ENCODE results near the gene AJAP1. TPM values are rescaled to one million over a fixed set of nuclear protein-coding genes. Genes with fewer than 3 reads are reported as not detected.

The AJAP1 gene
- total and polyA plus RNA-seq, 2 experiments from 2014 or later: not detected

DNA sequence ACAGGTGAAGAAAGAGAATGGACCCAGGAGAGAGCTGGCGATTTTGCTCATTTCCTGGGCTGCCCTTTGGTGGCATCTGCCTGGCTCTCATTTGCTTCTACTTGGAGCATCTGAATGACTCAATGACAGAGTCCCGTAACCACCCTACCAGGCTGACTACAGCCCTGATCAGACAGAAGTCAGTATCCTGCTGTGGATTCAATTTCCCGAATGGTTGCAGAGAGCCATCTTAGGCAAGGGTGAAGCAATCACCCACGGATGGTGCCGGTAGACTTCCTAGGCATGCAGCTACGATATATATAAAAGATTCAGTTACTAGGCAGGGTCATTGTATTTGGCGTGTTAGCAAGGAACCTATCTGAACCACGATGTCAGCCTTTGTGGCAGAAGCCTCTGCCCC is 10.2 kb downstream of the AJAP1 start:
- Histone ChIP-seq H4K20me1 (replicated peaks; ENCODE audit: insufficient read depth) (no peaks in the 10 kb centered on the region), H3K27ac (ENCODE audit: low read depth) (no peak overlapping the region), H3K4me1 (ENCODE audit: insufficient read depth) (no peaks in the 10 kb centered on the region), H3K27me3 (ENCODE audit: insufficient read depth) (no peaks in the 10 kb centered on the region), H3K9me2 (ENCODE audit: insufficient read depth) (no peaks in the 10 kb centered on the region), H3K4me2 (no peak overlapping the region), H2AFZ (no peak overlapping the region), H3K4me3 (no peak overlapping the region), H3K79me2 (replicated peaks; ENCODE audit: insufficient read depth) (no peaks in the 10 kb centered on the region), H3F3A (replicated peaks; ENCODE audit: low read depth) (no peaks in the 10 kb centered on the region), H3K36me3 (ENCODE audit: insufficient read depth) (peaks cover 4% of the 10 kb centered on the region; the same call in 1 of the 2 replicates)
- ATAC-seq (no peak), DNase-seq (ENCODE audit: low spot score) (no peak)
- H3K27ac Mint-ChIP-seq: no peak overlapping the region
- H3K9me3 Mint-ChIP-seq: peaks cover 27% of the 10 kb centered on the region
- peaks cover 25% of the 10 kb centered on the region for H3K36me3 Mint-ChIP-seq (ENCODE audit: low read depth)
- no peak for TF ChIP-seq CREB1 (CRISPR knock-in tag; IDR thresholded peaks at IDR 0.05; ENCODE audit: low read depth)
- TF ChIP-seq, protein P1, sequence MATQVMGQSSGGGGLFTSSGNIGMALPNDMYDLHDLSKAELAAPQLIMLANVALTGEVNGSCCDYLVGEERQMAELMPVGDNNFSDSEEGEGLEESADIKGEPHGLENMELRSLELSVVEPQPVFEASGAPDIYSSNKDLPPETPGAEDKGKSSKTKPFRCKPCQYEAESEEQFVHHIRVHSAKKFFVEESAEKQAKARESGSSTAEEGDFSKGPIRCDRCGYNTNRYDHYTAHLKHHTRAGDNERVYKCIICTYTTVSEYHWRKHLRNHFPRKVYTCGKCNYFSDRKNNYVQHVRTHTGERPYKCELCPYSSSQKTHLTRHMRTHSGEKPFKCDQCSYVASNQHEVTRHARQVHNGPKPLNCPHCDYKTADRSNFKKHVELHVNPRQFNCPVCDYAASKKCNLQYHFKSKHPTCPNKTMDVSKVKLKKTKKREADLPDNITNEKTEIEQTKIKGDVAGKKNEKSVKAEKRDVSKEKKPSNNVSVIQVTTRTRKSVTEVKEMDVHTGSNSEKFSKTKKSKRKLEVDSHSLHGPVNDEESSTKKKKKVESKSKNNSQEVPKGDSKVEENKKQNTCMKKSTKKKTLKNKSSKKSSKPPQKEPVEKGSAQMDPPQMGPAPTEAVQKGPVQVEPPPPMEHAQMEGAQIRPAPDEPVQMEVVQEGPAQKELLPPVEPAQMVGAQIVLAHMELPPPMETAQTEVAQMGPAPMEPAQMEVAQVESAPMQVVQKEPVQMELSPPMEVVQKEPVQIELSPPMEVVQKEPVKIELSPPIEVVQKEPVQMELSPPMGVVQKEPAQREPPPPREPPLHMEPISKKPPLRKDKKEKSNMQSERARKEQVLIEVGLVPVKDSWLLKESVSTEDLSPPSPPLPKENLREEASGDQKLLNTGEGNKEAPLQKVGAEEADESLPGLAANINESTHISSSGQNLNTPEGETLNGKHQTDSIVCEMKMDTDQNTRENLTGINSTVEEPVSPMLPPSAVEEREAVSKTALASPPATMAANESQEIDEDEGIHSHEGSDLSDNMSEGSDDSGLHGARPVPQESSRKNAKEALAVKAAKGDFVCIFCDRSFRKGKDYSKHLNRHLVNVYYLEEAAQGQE (IDR thresholded peaks at IDR 0.05; ENCODE audit: unreplicated experiment): no peak
- TF ChIP-seq EZH2phosphoT487 (IDR thresholded peaks at IDR 0.05; ENCODE audit: unreplicated experiment): no peak
- no peak for TF ChIP-seq JUNB (IDR thresholded peaks at IDR 0.05; ENCODE audit: unreplicated experiment)
- TF ChIP-seq EZH2 (IDR thresholded peaks at IDR 0.05; ENCODE audit: low read depth, unreplicated experiment): no peak
- TF ChIP-seq, protein P2, sequence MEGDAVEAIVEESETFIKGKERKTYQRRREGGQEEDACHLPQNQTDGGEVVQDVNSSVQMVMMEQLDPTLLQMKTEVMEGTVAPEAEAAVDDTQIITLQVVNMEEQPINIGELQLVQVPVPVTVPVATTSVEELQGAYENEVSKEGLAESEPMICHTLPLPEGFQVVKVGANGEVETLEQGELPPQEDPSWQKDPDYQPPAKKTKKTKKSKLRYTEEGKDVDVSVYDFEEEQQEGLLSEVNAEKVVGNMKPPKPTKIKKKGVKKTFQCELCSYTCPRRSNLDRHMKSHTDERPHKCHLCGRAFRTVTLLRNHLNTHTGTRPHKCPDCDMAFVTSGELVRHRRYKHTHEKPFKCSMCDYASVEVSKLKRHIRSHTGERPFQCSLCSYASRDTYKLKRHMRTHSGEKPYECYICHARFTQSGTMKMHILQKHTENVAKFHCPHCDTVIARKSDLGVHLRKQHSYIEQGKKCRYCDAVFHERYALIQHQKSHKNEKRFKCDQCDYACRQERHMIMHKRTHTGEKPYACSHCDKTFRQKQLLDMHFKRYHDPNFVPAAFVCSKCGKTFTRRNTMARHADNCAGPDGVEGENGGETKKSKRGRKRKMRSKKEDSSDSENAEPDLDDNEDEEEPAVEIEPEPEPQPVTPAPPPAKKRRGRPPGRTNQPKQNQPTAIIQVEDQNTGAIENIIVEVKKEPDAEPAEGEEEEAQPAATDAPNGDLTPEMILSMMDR (conservative IDR thresholded peaks at IDR 0.05; ENCODE audit: low read depth in 2 of 2): no peak
- TF ChIP-seq ZNF114 (CRISPR knock-in tag; IDR thresholded peaks at IDR 0.05): no peak
- no peak for TF ChIP-seq NANOG (IDR thresholded peaks at IDR 0.05; ENCODE audit: borderline replicate concordance)
- no peak for TF ChIP-seq STAT1 (IDR thresholded peaks at IDR 0.05; ENCODE audit: unreplicated experiment)
- no peak for TF ChIP-seq ZNF462 (CRISPR knock-in tag; IDR thresholded peaks at IDR 0.05)
- no peak for TF ChIP-seq POLR2AphosphoS5 (IDR thresholded peaks at IDR 0.05; ENCODE audit: low read depth)
- TF ChIP-seq ETS1 (IDR thresholded peaks at IDR 0.05): no peak
- no peak for TF ChIP-seq ZNF331 (CRISPR knock-in tag; IDR thresholded peaks at IDR 0.05; ENCODE audit: low read depth)
- peaks cover 27% of the 10 kb centered on the region for H3K27me3 Mint-ChIP-seq (ENCODE audit: insufficient read depth, low read depth, poor library complexity)
- no peak overlapping the region for H3K4me3 Mint-ChIP-seq
- H3K4me1 Mint-ChIP-seq: peaks cover 31% of the 10 kb centered on the region

Data from GM23338 (cell line).